Measurements from ENCODE around the gene SLC22A3.

SLC22A3 gene

DNA sequence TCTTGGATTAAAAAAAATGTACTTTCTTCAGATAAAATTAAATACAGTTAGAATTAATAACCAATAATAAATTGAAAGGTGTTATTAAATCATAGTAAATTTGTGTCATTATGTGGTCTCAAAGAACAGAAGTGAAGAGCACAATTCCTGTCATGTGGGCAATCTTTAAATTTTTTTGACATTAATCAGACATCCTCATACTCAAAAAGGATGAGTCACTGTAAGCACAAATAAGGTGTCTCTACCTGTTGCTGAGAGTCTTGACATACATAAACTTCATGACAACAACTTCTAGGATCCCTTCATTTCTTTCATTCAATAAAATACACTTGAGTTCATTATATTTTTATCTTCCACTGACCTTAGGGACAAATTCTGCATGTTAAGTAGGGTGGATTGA lies 76.1 kb downstream of the SLC22A3 start:
- H3K4me3 ChIP-seq (ENCODE audit: low read length): no peak overlapping the region
- no peak for TF ChIP-seq CTCF (conservative IDR thresholded peaks at IDR 0.05; ENCODE audit: low read depth, low read length)
- no peak for DNase-seq (ENCODE audit: low read depth)

DNA sequence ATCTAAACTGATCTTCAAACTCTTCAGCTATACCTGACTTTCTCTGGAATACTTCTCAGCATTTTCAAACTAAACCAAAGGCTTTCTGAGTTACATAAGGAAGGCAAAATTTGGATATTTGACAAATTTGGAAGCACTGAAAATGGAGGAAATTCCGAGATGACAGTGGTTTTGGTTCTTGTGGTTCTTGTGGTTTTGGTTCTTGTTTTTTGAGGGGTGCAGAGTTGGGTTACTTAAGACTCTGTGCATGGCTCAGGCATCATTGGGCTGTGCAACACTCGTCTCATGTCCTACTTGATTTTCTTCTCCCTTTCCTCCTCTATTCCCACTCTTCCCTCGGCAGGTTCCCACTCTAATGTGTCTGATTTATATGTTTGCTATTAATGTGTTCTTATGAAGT lies 78.0 kb downstream of the SLC22A3 start:
- no peak for DNase-seq (ENCODE audit: low read depth)

DNA sequence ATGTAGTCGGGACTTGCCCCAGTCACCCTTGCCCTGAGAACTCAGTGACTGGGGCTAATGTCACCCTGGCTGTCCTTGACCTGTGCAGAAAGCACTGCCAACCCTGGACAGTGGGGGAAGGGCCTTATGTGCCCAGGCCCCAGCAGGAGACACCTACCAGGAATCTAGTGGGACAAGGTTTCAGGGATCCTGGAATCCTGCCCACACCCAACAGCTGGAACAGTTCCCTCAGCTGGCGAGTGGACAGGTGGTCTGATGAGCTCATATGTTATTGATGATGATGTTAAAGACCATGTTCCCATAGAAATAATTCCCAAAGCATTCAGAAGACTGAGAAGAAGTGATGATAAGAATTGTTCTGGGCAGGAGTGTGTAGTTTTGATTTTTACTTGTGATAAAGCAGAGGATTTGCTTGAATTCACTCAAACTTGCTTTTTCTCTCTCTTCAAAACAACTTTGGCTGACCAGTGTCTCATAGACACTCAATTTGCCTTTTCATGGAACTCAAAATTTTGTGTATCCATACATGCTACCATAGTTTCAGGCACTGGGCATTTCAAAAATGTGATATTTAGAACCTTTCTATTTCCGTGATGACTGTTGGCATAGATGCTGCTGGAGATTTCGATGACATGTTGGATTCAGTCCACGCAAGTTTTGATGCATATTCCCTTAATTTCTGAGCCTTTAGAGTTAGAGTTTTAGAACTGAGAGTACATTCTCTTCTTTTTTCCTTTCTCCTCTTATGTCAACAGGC lies 79.3 kb downstream of the SLC22A3 start:
- DNase-seq (ENCODE audit: low read depth): no peak
- no peak for TF ChIP-seq CTCF (conservative IDR thresholded peaks at IDR 0.05; ENCODE audit: low read depth, low read length)
- no peak overlapping the region for H3K4me3 ChIP-seq (ENCODE audit: low read length)

More for the DNA sequence above, 78.0 kb downstream of the SLC22A3 start:
- no peak for TF ChIP-seq CTCF (conservative IDR thresholded peaks at IDR 0.05; ENCODE audit: low read depth, low read length)
- H3K4me3 ChIP-seq (ENCODE audit: low read length): no peak overlapping the region

DNA sequence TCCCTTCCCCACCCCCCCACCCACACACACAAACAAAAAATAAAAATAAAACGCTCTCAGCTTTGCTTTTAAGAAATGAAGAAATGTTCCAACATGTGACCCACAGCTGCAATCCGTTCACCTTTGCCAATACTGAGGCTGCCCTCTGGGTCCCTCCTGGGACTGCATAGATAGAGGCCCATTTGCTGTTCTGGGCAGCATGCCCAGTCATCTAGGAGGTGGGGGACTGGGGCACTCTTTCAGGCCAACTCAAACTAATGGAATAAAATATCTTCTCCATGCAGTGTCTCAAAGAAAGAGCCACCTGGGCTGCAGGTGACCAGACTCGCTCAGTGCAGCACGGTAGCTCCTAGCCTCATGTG lies 79.9 kb downstream of the SLC22A3 start:
- no peak for TF ChIP-seq CTCF (conservative IDR thresholded peaks at IDR 0.05; ENCODE audit: low read depth, low read length)
- no peak for DNase-seq (ENCODE audit: low read depth)
- no peak overlapping the region for H3K4me3 ChIP-seq (ENCODE audit: low read length)

DNA sequence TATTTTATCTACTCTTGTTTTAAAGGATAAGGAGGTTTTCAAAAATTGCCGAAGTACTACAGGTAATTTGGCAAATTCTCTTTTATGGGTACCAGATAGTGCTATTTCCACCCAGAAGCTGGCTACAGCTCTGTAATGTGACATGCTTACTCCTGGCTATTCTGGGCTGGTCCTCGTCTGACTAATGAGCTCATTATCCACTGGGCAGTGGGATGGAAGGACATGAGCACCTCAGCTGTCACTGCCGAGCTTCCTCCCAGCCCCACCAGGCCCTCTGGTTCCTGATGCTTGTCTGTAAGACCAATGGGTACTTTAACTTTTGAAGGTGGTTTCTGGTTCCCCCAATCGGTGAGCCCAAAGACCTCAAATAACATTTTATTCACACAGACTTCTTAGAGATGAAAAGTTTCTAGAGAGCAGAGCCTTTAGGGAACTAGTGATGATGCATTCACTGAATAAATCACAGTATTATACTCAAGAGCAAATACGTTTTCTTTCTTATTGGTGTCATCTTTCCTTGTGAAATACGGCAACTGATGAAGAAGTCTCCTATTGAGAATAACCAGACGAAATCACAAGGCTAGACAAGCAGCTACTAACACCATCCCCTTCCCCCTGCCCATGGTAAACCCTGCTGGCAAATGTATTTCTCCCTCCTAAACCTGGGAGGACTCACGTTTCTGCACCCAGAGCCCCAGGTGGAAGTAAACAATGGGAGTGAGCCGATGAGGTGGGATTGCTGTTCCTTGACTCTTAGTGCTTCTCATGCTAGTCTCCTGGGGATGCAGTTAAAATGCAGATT lies 80.8 kb downstream of the SLC22A3 start:
- no peak for TF ChIP-seq CTCF (conservative IDR thresholded peaks at IDR 0.05; ENCODE audit: low read depth, low read length)
- no peak overlapping the region for H3K4me3 ChIP-seq (ENCODE audit: low read length)
- DNase-seq (ENCODE audit: low read depth): no peak

- TF ChIP-seq CTCF (conservative IDR thresholded peaks at IDR 0.05; ENCODE audit: low read depth, low read length): no peak
- H3K4me3 ChIP-seq (ENCODE audit: low read length): no peak overlapping the region
- no peak for DNase-seq (ENCODE audit: low read depth)
These were observed 81.4 kb downstream of the SLC22A3 start for GRCh38 chr6:160429620-160429895.

- no peak for TF ChIP-seq CTCF (conservative IDR thresholded peaks at IDR 0.05; ENCODE audit: low read depth, low read length)
- no peak for DNase-seq (ENCODE audit: low read depth)
- H3K4me3 ChIP-seq (ENCODE audit: low read length): no peak overlapping the region
These were observed 82.0 kb downstream of the SLC22A3 start for GRCh38 chr6:160430203-160430602.

Measured in retinal pigment epithelial cell (primary cell).